Mesendoderm (in vitro differentiated cells): ENCODE results near the gene MACROH2A2.
"Not testable (repeated sequence)": the region's sequence is repeated elsewhere in the genome, so short reads cannot be mapped to it uniquely, and the experiment has no call there.

ENCODE experiments used
- DNase-seq: peaks from one replicate; pipeline ENCODE4 v3.0.0; 2013
- H2AK5ac ChIP-seq: 2 replicates; pipeline ENCODE4 v1.6.1; 2013; ENCODE audit warnings: low read length, inconsistent platforms
- H2BK120ac ChIP-seq: 2 replicates; pipeline ENCODE4 v1.6.1; 2013; ENCODE audit warnings: low read depth, mild to moderate bottlenecking, low read length, moderate library complexity, mixed read lengths
- H2BK15ac ChIP-seq: replicated peaks from 2 replicates; pipeline ENCODE4 v1.6.1; 2013; ENCODE audit warnings: low read depth, mild to moderate bottlenecking, moderate library complexity
- H2BK5ac ChIP-seq: 2 replicates; pipeline ENCODE4 v1.6.1; 2013; ENCODE audit warnings: low read length, inconsistent platforms
- H3K18ac ChIP-seq: 2 replicates; pipeline ENCODE4 v1.6.1; 2013; ENCODE audit warnings: mild to moderate bottlenecking, low read length, mixed read lengths
- H3K23ac ChIP-seq: one replicate; pipeline ENCODE4 v1.6.1; 2013; ENCODE audit warnings: low read length
- H3K27ac ChIP-seq: 2 replicates; pipeline ENCODE4 v1.5.1; 2013; ENCODE audit warnings: low read depth, mild to moderate bottlenecking, inconsistent platforms, low read length, moderate library complexity
- H3K27me3 ChIP-seq: 2 replicates; pipeline ENCODE4 v1.6.1; 2013; ENCODE audit warnings: low read length, control low read depth, mild to moderate bottlenecking, inconsistent platforms; ENCODE audit not compliant: insufficient read depth, poor library complexity
- H3K36me3 ChIP-seq: 2 replicates; pipeline ENCODE4 v1.6.1; 2013; ENCODE audit warnings: low read length, inconsistent platforms; ENCODE audit not compliant: control insufficient read depth, insufficient read depth
- H3K4ac ChIP-seq: one replicate; pipeline ENCODE4 v1.6.1; 2013; ENCODE audit warnings: low read depth, mild to moderate bottlenecking, low read length, moderate library complexity
- H3K4me1 ChIP-seq: 2 replicates; pipeline ENCODE4 v1.6.1; 2013; ENCODE audit warnings: low read depth, low read length, inconsistent platforms; ENCODE audit not compliant: control insufficient read depth
- H3K4me2 ChIP-seq: 2 replicates; pipeline ENCODE4 v1.6.1; 2013; ENCODE audit warnings: low read length
- H3K4me3 ChIP-seq: 2 replicates; pipeline ENCODE4 v1.5.1; 2013; ENCODE audit warnings: mild to moderate bottlenecking, low read length
- H3K56ac ChIP-seq: one replicate; pipeline ENCODE4 v1.6.1; 2013; ENCODE audit warnings: low read length
- H3K79me1 ChIP-seq: 2 replicates; pipeline ENCODE4 v1.6.1; 2013; ENCODE audit warnings: low read length, inconsistent platforms
- H3K79me2 ChIP-seq: 2 replicates; pipeline ENCODE4 v1.6.1; 2013; ENCODE audit warnings: mild to moderate bottlenecking, low read length; ENCODE audit not compliant: control insufficient read depth, insufficient read depth
- H3K9ac ChIP-seq: 2 replicates; pipeline ENCODE4 v1.6.1; 2013; ENCODE audit warnings: low read length, inconsistent platforms
- H4K5ac ChIP-seq: one replicate; pipeline ENCODE4 v1.6.1; 2013; ENCODE audit warnings: low read length
- H4K8ac ChIP-seq: one replicate; pipeline ENCODE4 v1.6.1; 2013; ENCODE audit warnings: low read depth, mild to moderate bottlenecking, control low read depth, low read length, moderate library complexity
- WGBS: extraction: QIAGEN DNeasy Blood & Tissue Kit; methylation state at CpG from one replicate; pipeline ENCODE4 v1.1.7; 2013; ENCODE audit warnings: low lambda C conversion rate, missing lambda C conversion rate; ENCODE audit not compliant: insufficient coverage; ENCODE audit errors: extremely low coverage; 5-methylcytosine and 5-hydroxymethylcytosine counted together

Gene MACROH2A2

GRCh38 chr10:70158113-70158512 lies 105.5 kb downstream of the MACROH2A2 start:
- Histone ChIP-seq H4K5ac (no peak overlapping the region), H3K79me1 (peaks cover 7% of the 10 kb centered on the region), H3K36me3 (peaks cover 4% of the 10 kb centered on the region), H3K4me1 (no peaks in the 10 kb centered on the region), H2BK120ac (no peak overlapping the region), H4K8ac (no peak overlapping the region), H3K4me3 (no peak overlapping the region), H3K27me3 (no peaks in the 10 kb centered on the region), H2BK15ac (no peak overlapping the region), H3K79me2 (peaks cover 8% of the 10 kb centered on the region), H2BK5ac (no peak overlapping the region), H3K23ac (no peak overlapping the region), H3K4ac (no peak overlapping the region), H3K27ac (no peak overlapping the region), H2AK5ac (no peak overlapping the region), H3K9ac (no peak overlapping the region), H3K18ac (no peak overlapping the region), H3K4me2 (no peak overlapping the region), H3K56ac (no peak overlapping the region)
- no peak for DNase-seq
- no CpG with 5 or more reads among the region's 2 CpGs for WGBS

- not testable (repeated sequence) for H2BK120ac ChIP-seq, H3K79me1 ChIP-seq, DNase-seq, H3K4me1 ChIP-seq, H3K27ac ChIP-seq, H3K27me3 ChIP-seq, H3K56ac ChIP-seq, H2BK15ac ChIP-seq, H2BK5ac ChIP-seq, H2AK5ac ChIP-seq, H4K5ac ChIP-seq, H4K8ac ChIP-seq, H3K4me3 ChIP-seq, H3K4me2 ChIP-seq, H3K18ac ChIP-seq, H3K23ac ChIP-seq, H3K9ac ChIP-seq, H3K4ac ChIP-seq, H3K36me3 ChIP-seq
- no CpG with 5 or more reads among the region's 3 CpGs for WGBS
- H3K79me2 ChIP-seq = peaks cover 19% of the 10 kb centered on the region
Measured at GRCh38 chr10:70159366-70159765, 106.7 kb downstream of the MACROH2A2 start.

- H2BK120ac ChIP-seq = no peak overlapping the region
- H3K23ac ChIP-seq = no peak overlapping the region
- H2BK15ac ChIP-seq = no peak overlapping the region
- H3K9ac ChIP-seq = no peak overlapping the region
- H3K79me1 ChIP-seq = peaks cover 9% of the 10 kb centered on the region
- no peaks in the 10 kb centered on the region for H3K4me1 ChIP-seq
- H3K27me3 ChIP-seq = no peaks in the 10 kb centered on the region
- no peak overlapping the region for H4K8ac ChIP-seq
- no peak overlapping the region for H3K56ac ChIP-seq
- H2AK5ac ChIP-seq = no peak overlapping the region
- peaks cover 4% of the 10 kb centered on the region for H3K36me3 ChIP-seq
- DNase-seq = no peak
- no peak overlapping the region for H3K18ac ChIP-seq
- H3K27ac ChIP-seq = no peak overlapping the region
- no peak overlapping the region for H3K4ac ChIP-seq
- H2BK5ac ChIP-seq = no peak overlapping the region
- H3K4me2 ChIP-seq = no peak overlapping the region
- H3K4me3 ChIP-seq = no peak overlapping the region
- WGBS = no CpG with 5 or more reads among the region's 1 CpG
- peaks cover 25% of the 10 kb centered on the region for H3K79me2 ChIP-seq
- no peak overlapping the region for H4K5ac ChIP-seq
Measured at GRCh38 chr10:70160798-70161197, 108.2 kb downstream of the MACROH2A2 start.
